HG03460 (cell line): ENCODE data around the gene PRDX4.
A peak's percentile ranks its signal among the peaks of the same experiment; 100 is the strongest.
"Not testable (repeated sequence)": the region's sequence is repeated elsewhere in the genome, so short reads cannot be mapped to it uniquely, and the experiment has no call there.

Experiments used
- ATAC-seq: cut with Tn5 transposase; IDR thresholded peaks from one replicate; pipeline ENCODE4 v1.9.1; 2021; ENCODE audit not compliant: unreplicated experiment

The PRDX4 gene

DNA sequence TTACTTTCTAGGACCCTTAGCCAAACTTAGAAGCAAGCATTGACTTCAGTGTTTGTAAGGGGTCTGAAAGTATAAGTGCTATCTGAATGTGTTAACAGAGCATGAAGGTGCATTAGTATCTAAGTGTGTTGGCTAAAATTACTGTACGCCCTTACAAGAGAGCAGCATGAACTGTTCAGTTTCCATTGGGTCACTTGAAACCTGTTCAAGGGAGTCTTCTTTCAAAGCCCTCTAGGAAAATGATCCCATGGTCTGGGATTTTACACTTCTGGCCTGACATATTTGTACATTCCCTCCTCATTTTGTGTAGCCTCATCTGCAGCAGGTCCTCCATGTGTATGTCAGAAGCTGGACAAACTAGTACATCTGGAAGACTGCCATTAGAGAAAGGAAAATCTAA is 3.2 kb downstream of the PRDX4 start:
- ATAC-seq, result no peak

DNA sequence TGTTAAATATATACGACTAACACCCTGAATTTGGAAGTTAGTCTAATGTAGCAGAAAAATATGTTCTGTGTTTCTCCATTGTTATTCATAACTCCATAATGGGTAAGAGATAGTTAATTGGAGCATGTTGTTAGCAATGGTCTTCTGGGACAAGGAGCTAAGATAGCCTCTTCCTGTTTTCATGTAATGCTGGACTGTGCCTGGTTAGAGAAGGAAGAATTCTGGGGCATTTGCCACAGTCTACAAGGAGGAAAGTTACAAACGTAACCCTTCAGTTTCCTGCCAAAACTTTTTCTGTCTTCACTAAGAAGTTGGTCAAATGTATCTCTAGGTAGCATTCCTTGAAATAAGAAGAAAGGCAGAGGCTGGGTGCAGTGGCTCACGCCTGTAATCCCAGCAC is 5.8 kb downstream of the PRDX4 start:
- ATAC-seq, result no peak

DNA sequence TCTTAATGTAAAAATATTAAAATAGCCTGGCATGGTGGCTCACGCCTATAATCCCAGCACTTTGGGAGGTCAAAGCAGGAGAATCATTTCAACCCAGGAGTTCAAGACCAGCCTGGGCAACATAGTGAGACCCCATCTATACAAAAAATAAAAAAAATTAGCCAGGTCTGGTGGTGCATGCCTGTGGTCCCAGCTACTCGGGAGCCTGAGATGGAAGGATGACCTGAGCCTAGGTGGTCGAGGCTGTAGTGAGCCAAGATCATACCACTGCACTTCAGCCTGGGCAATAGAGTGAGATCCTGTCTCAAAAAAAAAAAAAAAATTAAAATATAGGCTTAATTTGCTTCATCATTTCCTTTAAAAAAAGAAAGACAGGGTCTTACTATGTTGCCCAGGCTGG is 9.2 kb downstream of the PRDX4 start:
- ATAC-seq, result not testable (repeated sequence)

DNA sequence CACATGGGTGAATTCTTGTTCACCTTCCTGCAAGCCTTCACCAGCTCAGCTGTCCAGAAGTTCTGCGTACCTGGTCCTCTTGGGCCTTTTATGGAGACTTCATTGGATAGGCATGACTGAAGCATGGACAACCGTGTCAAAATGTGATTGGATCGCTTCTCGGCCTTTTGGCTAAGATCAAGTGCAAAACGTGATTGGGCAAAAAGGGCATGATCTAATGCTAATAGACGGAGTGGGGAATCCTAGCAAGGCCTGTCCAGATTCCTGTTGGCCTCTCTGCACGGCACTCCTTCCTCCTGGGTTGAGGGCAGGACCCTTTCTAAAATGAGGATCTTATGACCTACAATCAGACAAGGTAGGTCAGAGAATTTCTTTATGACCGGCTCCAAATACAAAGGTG is 24.9 kb downstream of the PRDX4 start:
- no peak for ATAC-seq

DNA sequence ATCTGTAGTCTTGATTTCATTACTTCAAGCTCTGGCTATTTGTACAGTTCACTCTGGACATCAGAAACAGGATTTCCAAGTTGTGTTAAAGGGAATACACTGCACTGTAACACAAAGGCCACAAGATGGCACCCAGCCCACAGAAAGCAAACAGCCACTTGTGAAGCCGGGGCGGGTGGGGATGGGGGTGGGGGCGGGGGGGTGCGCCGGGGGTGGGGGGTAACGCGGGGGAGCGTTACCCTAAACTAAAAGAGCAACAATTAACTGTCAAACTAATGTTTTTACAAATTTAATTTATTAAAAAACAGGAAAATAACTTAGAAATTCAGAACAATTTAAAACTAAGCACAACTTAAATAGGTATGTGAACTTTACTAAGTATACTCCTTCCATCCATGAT is 27.3 kb downstream of the PRDX4 start:
- peak; percentile 56 for ATAC-seq

DNA sequence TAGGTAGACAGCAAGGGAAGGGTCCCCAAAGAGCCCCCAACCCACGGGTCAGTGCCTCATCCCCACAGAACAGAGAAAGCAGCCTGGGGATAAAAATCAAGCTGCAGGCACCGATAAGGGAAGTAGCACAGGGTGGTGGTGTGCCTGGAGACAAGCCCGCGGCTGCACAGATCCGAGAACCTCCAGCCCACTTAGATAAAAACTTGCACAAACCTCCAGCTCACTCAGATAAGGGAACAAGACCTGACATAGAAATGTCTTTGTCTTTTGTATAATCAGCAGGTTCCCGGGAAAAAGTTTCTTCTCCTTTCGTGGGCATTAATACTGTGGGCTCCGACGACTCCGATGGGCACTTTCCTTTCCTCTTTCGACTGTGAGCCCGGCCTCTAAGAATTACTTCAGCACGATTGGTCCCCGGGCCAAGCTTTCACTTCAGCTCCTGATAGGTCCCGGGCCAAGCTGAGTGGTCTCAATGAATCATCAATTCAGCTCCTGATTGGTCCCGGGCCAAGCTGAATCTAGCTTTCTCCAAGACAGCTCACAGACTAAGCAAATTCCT is 32.4 kb downstream of the PRDX4 start:
- ATAC-seq, result peak; percentile 64

DNA sequence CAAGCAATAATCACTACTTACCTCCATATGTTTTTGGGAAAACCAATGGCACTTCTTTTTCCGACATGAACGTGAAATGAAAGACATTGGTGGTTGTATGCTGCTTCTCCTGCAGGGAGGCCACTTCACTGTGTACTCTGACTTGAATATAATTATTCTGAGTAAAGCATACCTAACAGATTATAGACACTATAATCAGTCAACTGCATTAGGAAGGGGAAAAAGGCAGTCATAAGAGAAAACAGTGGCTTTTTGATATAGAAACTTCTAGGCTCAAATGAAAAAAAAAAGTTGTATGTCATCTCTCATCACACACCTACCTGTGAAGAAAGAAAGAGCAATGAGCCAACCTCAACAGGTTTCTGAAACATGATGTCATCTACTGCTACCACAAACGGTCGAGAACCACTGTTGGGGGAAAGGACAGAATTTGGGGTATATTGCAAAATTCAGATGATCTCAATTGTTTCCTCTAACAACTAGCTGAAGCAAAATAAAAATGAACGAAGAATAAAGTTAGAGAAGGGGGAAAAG is 37.4 kb downstream of the PRDX4 start:
- ATAC-seq, result no peak

DNA sequence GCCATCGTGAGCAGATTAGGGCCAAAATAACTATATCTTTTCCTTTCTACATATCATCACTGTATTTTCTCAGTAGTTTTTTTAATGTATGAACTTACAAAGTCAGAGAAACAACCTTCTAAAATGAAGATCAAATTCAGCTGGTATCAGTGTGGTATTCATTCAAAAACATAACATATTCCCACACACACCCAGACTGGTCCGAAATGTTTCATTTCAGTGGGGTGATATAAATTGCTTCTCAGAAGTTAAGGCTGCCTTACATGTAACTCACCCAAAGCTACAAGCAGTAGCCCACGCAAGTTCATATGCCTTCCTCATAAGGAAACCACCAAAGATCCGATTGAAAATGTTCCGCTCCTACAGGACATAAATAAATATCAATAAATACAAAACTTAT is 37.9 kb downstream of the PRDX4 start:
- ATAC-seq, result no peak

DNA sequence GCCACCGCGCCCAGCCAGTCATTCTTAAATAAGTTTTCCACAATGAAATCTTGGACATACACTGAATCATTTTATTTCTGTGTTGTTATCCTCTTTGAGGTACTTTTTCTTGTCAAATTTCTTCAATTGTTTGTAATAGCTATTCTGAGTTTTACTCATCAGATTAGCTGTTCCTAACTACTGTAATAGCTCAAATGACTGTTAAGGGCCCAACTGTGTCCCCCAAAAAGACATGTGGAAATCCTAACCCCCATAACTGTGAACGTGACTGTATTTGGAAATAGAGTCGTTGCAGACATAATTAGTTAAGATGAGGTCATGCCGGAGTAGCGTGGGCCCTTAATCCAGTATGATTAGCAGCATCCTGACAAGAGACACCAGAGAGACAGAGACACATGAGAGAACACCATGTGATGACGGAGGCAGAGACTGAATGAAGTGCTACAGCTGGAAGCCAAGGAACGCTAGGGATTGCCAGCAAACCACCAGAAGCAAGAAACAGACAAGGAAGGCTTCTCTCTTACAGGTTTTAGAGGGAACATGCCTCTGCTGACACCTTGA is 52.9 kb downstream of the PRDX4 start:
- ATAC-seq, result no peak

DNA sequence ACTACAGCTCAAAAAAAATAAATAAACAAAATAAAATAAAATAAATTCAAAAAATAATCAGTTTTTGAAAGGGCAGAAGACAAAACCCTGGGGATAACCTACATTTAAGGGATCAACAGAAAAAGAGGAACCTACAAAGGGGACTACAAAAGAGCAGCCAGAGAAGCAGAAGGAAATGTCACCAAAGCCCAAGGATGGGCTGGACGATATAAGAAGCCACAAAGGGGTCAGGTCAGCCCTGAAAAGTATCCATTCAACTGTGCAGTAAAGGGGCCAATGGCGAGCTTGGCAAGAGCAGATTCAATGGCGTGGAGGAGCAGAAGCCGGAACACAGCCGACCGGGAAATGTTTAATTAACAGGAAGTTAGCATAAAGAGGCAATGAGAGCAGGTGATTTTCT is 58.9 kb downstream of the PRDX4 start:
- no peak for ATAC-seq

DNA sequence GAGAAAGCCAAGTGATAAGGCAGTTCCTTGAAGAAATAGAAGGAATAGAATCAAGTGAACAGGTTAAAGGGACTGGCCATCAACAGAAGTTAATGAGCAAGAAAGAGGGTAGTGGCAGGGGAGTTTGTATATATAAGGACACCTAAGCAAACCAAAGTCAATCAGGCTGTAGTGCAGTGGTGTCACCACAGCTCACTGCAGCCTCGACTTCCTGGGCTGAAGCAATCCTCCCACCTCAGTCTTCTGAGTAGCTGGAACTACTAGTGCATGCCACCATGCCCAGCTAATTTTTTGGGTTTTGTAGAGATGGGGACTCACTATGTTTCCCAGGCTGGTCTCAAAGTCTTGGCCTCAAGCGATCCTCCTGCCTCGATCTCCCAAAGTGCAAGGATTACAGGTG is 59.9 kb downstream of the PRDX4 start:
- ATAC-seq, result no peak

DNA sequence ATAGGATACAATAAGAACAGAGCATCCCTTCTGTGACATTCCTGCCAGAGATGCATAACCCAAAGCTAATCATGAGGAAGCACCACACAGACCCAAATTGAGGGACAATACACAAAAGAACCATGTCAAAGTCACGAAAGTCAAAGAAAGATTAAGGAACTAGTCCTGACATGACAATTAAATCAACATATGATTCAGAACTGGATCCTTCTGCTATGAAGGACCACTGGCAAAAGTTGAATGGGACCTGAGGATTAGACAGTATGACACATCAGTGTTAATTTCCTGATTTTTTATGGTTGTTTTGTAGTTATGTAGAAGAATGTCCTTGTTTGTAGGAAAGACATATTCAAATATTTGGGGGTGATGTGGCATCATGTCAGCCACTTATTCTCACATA is 61.9 kb downstream of the PRDX4 start:
- ATAC-seq, result no peak

DNA sequence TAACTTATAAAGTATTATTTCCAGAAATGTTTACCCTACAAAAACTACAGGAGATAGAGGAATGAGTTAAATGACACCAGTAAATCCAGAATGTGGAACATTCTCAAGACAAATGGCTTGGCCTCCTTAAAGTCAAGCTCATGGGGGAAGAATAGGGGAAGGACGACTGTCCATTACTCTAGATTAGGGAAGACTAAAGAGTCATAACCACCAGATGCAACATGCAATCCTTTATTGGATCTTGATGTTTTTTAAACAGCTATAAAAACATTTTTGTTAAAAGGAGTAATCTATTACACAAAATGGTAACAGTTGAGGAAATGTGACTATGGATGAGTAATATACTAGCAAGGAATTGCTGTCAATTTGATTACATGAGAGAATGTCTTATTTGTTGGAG is 64.7 kb downstream of the PRDX4 start:
- ATAC-seq, result no peak

DNA sequence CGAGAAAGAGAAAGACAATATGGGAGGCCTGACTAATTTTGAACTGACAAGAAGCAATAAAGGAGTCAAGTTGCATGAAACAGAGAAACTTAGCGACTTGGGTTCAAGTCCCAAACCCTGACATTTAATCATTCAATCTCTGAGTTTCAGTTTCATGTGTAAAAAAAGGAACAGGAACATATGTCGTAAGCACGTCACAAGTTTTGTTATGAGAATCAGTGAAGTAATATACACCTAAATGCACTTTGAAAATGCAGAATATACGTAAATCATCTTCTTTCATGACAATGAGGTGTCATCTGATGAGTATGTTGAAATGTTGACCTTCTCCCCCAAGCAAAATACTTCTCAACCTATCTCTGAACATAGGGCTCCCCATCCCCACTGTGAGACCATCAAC is 65.4 kb downstream of the PRDX4 start:
- ATAC-seq, result peak; percentile 72
